Stimulated activated CD4-positive, alpha-beta T cell treated with anti-CD3 and anti-CD28 coated beads, TNF-alpha, amount 100 ng/mL, for 1 hour (primary cell): Measurements from ENCODE around the gene RNASEH1.
"Not testable (repeated sequence)": the region's sequence is repeated elsewhere in the genome, so short reads cannot be mapped to it uniquely, and the experiment has no call there.

Experiments
- DNase-seq, 3 donors: peaks; one replicate each; pipeline ENCODE4 v3.0.0-alpha.2; 2020; ENCODE audit warnings: low read depth in 3 of 3, low spot score in 1 of 3

Gene RNASEH1

DNA sequence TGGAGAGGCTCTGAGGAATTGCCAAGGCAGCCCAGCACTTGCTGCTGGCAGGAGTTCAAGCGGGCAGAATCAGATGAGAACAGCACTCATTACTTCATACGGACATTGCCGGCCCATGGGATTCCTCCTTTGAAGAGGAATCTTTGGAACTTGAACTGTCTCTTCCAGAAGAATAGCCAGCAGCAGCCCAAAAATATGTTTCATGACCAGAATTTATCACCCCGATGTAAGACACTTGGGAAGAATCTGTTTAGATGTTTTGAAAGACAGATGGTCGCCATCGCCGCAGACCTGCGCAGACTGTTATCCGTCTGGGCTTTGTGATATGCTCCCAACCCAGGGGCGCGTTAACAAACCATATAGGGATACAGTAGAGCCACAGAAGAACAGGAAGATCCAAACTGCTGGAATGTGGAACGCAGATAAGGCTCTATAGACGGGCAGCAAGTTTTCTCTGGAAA lies 35.1 kb downstream of the RNASEH1 start:
- DNase-seq, result no peak

DNA sequence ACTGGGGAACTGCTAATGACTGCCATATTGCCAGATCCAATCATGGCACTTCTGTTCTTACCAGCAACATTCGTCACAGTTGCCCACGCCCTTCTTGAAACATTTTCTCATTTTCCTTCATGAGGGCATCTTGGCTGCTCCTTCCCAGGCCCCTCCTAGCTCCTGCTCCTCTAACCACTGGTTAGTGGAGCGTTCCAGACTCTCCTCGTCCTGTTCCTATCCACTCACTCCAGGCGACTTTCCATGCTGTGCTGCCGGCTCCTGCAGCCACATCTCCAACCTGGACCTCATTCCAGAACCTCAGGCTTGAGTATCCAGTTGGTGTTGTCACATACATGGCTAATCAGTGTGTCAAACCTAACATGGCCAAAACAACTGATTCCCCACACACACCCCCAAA lies 37.5 kb downstream of the RNASEH1 start:
- no peak for DNase-seq

GRCh38 chr2:3519255-3520205 lies 38.6 kb downstream of the RNASEH1 start, which contains the start of gene ADI1:
ADI1 (minus strand) TSS chr2:3519531; CDS start chr2:3519487, 44 bp downstream.
- peak; percentile 32 to 60 (median 46) for DNase-seq

DNA sequence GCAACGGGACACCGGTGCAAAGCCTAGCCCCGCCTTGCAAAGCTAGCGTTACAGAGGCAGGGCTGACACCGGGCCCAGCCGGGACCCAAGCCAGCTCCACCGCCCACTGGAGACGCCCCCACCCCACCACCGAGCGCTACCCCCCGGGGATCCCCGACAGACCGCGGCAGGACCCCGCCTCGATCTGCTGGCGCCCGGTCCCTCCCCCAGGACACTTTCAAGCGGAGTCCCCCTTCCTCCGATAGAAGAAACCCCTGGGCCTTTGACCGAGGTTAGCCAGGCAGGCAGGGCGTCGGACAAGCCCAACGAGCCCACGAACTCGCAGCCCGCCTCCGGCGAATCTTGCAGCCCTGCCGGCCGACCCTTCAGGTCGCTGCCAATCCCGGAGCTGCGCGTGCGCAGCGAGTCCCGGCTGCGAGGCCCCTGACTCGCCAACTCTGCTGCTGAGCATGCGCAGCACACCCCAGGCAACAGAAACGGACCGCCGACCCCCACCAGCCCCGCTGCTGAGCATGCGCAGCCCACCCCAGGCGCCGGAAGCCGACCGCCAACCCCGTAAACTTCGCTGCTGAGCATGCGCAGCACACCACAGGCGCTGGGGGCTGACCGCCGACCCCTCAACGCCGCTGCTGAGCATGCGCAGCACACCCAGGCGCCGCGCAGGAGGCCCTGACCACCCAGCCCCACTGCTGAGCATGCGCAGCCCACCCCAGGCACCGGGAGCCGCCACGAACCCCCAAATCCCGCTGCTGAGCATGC lies 39.5 kb downstream of the RNASEH1 start:
- peak; percentile 97 to 99 (median 99) for DNase-seq

DNA sequence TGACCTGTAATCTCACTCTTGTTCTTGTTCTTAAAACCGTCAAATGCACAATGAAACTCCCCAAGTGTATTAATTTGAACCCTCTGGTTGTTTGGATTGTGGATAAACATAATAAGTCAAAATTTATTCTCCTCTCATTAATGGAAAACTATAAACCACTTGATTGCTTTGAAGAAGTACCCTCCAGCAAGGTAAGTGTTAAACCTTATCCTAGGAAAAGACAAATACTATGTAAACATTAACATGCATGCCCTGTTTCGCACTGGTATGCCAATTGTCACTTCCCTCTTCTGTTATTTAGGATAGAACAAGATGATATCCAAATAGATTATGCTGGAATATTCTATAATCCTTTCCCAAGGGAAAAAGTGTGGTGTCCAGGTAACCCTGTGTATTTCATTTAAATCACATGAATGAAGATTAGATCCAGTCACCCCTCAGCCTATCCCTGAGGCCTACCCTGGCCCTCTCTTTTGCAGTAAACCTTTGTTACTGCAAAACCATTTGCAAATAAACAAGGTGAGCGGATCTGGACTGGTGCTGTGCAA lies 40.1 kb downstream of the RNASEH1 start:
- no peak for DNase-seq

DNA sequence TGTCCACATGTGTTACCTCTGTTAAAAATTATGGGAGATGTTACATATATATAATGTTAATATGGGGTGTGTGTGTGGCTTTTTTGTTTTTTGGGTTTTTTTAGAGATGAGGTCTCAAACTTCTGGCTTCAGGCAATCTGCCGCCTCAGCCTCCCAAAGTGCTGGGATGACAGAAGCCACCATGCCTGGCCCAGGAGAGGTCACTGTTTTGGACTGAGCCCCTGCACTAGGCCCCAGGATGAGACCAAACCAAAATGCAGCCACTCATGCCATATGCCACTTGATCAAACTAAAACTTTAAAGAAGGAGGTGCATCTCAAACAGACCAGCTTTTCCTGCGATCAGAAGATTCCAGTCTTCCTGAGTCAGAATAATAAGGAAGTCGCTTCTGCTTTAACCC lies 41.3 kb downstream of the RNASEH1 start:
- DNase-seq, result no peak

- not testable (repeated sequence) for DNase-seq
Measured at GRCh38 chr2:3515438-3515837, 42.7 kb downstream of the RNASEH1 start.

- no peak for DNase-seq
Measured at GRCh38 chr2:3513026-3513810, 44.9 kb downstream of the RNASEH1 start.

DNA sequence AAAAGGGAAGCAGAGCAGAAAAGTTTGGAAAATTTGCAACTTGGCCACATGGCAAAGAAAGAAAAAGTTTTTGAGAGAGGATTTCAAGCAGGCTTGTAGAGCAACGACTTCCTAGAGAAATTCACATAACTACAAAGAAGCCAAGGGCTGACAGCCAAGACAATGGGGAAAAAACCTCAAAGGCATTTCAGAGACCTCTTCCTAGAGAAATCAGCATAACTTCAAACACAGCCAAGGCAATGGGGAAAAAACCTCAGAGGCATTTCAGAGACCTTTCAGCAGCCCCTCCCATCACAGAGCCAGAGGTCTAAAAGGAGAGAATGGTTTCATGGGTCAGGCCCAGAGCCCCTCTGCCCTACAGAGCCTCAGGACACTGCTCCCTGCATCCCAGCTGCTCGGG lies 46.0 kb downstream of the RNASEH1 start:
- DNase-seq, result no peak

DNA sequence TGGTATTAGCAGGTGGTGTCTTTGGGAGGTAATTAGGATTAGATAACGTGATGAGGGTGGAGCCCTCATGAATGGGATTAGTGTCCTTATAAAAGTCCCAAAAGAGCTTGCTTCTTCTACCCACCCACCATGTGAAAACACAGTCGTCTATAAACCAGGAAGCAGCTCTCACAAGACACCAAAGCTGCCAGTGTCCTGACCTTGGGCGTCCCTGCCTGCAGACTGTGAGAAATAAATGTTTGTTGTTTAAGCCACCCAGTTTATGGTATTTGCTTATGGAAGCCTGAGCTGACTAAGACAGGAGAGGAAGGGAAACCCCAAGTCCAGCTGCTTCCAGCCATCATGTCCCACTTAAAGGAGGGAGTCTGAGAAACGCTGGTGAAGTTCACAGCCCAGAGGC lies 52.4 kb downstream of the RNASEH1 start:
- no peak for DNase-seq

DNA sequence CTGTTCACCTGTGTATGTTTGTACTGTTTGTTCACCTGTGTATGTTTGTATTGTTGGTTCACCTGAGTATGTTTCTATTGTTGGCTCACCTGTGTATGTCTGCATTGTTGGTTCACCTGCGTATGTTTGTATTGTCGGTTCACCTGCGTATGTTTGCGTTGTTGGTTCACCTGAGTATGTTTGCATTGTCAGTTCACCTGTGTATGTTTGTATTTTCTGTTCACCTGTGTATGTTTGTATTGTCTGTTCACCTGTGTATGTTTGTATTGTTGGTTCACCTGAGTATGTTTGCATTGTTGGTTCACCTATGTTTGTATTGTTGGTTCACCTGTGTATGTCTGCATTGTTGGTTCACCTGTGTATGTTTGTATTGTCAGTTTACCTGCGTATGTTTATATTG lies 53.4 kb downstream of the RNASEH1 start:
- no peak for DNase-seq

DNA sequence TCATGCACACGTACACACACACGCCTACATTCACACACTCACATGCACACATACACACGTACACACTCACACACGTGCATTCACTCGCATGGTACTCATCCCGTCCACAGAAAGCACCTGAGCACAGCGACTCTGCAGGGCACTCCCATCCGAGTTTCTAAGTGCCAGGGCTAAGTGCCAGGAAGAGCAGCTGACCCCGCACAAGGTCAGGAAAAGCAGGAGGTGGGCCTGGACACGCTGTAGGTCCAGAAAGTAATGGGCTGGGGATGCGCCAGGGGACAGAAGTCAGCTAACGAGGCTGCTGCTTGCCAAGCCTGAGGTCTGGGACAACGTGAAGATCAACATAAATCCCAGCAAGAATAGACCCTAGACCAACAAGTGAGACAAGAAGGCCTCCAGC lies 54.6 kb downstream of the RNASEH1 start:
- no peak for DNase-seq

DNA sequence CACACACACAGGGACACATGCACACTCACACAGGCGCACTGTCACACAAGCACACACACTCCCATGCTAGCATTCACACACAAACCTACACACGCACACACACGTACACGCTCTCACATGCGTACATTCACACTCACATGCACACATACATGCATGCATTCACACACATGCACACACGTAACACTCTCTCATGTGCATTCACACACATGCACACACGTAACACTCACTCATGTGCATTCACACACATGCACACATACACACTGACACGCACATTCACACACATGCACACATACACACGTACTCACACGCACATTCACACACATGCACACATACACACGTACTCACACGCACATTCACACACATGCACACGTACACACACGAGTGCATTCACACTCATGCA lies 55.1 kb downstream of the RNASEH1 start:
- DNase-seq, result no peak

- DNase-seq, result no peak
Measured at GRCh38 chr2:3500326-3500899, 57.7 kb downstream of the RNASEH1 start.

- DNase-seq, result no peak
Measured at GRCh38 chr2:3498783-3499394, 59.2 kb downstream of the RNASEH1 start.

GRCh38 chr2:3496708-3497080 lies 61.4 kb downstream of the RNASEH1 start:
- not testable (repeated sequence) for DNase-seq
